Right ventricle myocardium superior (tissue), 1 donor: ENCODE data around the gene DMKN. TPM values are rescaled to one million over a fixed set of nuclear protein-coding genes. Genes with fewer than 3 reads are reported as not detected.

Experiments used
- ATAC-seq: fragments of 200-7000 bp; cut with Tn5 transposase; one replicate; pipeline ENCODE4 v1.9.1; 2020; ENCODE audit warnings: mild to moderate bottlenecking; ENCODE audit not compliant: poor library complexity
- DNase-seq: peaks from one replicate; pipeline ENCODE4 v3.0.0-alpha.2; 2020
- intact Hi-C: fragments of 100-400 bp; cut with DNase I; formaldehyde crosslinking; loops from one replicate; pipeline ENCODE4 v1.11.2; 2022
- long read RNA-seq: library from polyadenylated mRNA; unstranded; transcript quantifications from one replicate; pipeline ENCODE4 v2.0.0, GENCODE V29; 2021
- total RNA-seq: library from RNA; stranded (reverse); fragmentation: NEBNext Ultra II Directional; extraction: Animal tissue kit (Norgen Biotek cat#: 25700); gene quantifications from one replicate; pipeline ENCODE4 v1.2.1, GENCODE V29; 2021
- donor health status: DM: no; HTN: yes; CAD: no; lungs with severe emphysema.

DMKN gene, protein sequence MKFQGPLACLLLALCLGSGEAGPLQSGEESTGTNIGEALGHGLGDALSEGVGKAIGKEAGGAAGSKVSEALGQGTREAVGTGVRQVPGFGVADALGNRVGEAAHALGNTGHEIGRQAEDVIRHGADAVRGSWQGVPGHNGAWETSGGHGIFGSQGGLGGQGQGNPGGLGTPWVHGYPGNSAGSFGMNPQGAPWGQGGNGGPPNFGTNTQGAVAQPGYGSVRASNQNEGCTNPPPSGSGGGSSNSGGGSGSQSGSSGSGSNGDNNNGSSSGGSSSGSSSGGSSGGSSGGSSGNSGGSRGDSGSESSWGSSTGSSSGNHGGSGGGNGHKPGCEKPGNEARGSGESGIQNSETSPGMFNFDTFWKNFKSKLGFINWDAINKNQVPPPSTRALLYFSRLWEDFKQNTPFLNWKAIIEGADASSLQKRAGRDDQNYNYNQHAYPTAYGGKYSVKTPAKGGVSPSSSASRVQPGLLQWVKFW
- 3.6 TPM for total RNA-seq
- long read RNA-seq, partial matches to known transcripts = 0 of 1 reads
- long read RNA-seq, other reads (novel, unspliced or antisense) = 1 of 1 reads

DNA sequence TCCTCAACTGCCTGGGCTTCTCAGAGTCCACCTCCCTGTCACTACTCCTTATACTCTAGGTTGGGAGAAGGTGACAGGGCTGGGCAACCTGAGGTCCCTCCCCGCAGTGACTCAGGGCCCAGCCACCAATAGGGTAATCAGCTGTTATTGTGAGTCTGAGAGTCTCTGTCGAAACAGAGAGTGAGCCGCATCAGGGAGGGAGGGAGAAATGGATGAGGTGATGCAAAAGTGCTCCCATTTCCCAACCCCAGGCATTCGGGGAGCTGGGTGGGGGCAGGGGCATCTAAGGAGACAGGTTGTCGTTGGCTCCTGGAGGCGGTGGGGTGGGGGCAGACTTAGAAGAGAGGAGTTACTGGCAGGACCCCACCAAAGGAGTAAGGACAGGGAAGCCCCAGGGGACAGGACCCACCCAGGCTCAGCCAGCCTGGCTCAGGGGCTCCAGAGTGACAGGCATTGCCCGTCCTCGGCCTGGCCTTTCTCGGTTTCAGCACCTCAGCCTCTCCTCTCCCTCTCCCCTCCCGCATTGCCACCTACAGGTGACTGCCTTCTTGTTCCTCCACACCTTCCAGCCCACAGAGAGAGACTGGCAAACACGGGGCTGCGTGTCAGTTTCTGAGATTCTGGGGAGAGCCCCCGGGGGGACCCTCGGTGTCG lies at the start of gene DMKN:
DMKN (minus strand) TSS at position 22 of the 654 bp plus-strand sequence. CDS start 174 bp downstream, outside the sequence.
- no peak for ATAC-seq
- DNase-seq = no peak
- intact Hi-C loops = no loop called here

DNA sequence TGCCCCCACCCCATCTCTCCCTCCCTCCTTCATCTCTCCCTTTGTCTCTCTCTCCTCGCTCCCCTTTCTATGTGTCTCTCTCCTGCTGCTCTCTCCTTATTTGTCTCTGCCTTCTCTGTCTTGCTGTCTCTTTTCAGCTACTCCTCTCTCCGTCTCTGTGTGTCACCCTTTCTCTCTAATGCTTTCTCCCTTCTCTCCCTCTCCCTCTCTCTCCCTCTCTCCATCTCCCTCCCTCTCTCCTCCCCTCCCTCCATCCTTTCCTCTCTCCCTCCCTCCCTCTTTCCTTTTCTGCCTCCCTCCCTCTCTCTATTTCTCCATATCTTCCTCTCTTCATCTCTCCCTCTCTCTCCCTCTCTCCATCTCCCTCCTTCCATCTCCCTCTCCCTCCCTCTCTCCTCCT lies 49.3 kb upstream of the DMKN start:
- intact Hi-C loops = no loop called here
- DNase-seq = no peak
- no peak for ATAC-seq

DNA sequence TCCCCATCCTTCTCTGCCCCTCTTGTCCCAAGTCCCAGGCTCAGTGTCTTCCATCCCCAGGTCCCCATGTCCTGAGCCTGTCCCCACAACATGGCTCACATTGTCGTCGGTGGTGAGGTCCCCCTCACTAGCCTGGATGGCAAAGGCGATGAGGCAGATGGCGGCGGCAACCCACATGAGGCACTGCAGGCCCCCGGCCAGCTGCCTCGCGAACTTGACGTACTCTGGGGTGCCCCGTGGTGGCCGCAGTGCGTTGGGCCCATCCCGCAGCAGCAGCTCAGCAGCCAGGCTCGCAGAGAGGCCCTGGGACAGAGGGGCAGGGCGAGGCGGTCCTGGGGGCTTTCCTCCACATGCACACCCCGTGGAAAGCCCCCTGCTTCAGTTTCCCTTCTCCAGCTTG lies 48.9 kb upstream of the DMKN start:
- peak; percentile 33 for DNase-seq
- intact Hi-C loops = no loop called here
- no peak for ATAC-seq

DNA sequence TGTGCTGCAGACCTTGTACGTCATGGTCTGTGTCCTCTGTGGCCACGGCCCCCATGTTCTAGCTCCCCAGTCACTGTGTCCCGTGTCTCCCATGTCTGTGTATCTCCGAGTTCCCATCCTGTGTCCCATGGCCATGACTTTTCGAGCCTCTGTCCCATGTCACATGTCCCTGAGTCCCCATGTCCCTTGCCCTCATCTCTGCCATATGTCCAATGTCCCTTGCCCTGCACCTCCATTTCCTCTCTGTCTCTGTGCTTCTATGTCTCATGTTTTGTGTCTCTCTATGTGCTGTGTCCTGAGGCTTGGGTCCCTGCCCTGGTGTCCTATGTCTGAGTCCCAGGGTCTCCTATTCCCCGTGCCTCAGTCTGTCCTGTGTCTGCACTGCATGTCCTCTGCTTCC lies 48.0 kb upstream of the DMKN start:
- intact Hi-C loops = no loop called here
- ATAC-seq (no peak), DNase-seq (peak; percentile 10)

DNA sequence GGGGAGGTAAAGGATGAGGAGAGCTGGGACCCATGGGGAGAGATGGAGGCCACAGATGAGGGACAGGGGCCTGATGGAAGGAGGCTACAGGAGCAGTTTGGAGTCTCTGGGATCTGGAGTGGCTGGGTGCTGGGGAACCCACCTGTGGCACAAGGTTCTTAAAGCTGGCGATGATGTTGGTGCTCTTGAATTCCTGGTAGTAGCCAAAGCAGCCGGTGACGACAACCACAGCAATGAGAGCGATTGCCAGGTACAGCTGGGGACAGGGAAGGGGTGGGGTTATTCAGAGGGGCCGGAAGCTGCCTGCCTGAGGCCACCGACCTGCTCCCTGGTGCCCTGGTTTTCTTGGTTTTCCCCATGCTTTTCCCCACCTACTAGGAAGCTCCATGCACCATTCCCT lies 47.2 kb upstream of the DMKN start:
- DNase-seq (no peak), ATAC-seq (no peak)

DNA sequence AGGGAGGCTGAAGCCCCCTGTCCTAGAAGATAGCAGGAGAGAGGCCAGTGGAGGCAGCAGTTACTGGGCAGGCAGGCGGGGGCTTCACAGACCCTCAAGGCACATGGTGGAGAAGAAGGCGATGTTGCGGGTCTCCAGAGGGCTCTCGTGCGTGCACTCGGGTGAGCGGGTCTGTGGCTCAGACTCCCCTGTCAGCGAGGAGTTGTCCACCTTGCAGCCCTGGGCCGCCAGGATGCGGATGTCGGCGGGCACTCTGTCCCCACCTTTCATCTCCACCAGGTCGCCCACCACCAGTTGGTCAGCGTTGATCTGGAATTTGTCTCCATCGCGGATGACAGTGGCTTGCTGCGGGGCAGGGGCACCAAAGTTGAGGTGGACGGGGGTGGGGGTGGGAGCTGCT lies 46.8 kb upstream of the DMKN start:
- no peak for ATAC-seq
- DNase-seq = peak; percentile 27
- intact Hi-C loops = no loop called here

More for the DNA sequence above, 47.2 kb upstream of the DMKN start:
- intact Hi-C loops = no loop called here

DNA sequence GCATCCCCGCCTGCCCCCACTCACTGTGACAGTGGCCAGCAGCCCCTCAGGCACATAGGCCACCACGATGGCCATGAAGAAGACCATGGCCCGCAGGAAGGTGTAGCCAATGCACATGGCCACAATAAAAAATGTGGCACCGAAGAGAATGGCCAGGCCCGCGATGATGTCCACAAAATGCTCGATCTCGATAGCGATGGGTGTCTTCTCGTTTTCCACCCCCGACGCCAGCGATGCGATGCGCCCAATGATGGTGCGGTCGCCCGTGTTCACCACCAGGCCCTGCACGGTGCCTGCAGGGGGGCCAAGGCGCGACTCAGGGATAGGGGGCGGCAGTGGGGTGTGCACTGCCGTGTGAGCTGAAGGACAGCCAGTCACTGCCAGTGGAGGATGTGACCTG lies 46.3 kb upstream of the DMKN start:
- intact Hi-C loops = no loop called here
- ATAC-seq = no peak
- DNase-seq = peak; percentile 14

DNA sequence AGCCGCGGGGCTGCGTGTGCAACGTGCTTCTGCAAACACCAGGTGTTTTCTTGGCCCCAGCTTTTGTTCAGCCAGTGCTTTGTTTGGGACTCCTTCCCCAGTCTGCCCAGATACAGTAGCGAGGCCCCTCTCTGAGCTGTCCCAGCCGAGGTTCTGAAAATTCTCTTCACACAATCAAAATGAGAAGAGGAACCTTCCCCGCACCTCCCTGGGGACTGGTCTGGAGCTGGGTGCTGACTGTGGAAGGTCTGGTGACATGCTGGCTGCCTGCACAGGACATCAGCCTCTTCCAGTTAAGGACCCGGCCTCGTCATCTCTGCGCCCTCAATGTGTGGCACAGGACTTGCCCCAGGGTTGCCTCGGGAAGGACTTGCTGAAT lies 45.8 kb upstream of the DMKN start:
- intact Hi-C loops = no loop called here
- DNase-seq (peak; percentile 23), ATAC-seq (no peak)

DNA sequence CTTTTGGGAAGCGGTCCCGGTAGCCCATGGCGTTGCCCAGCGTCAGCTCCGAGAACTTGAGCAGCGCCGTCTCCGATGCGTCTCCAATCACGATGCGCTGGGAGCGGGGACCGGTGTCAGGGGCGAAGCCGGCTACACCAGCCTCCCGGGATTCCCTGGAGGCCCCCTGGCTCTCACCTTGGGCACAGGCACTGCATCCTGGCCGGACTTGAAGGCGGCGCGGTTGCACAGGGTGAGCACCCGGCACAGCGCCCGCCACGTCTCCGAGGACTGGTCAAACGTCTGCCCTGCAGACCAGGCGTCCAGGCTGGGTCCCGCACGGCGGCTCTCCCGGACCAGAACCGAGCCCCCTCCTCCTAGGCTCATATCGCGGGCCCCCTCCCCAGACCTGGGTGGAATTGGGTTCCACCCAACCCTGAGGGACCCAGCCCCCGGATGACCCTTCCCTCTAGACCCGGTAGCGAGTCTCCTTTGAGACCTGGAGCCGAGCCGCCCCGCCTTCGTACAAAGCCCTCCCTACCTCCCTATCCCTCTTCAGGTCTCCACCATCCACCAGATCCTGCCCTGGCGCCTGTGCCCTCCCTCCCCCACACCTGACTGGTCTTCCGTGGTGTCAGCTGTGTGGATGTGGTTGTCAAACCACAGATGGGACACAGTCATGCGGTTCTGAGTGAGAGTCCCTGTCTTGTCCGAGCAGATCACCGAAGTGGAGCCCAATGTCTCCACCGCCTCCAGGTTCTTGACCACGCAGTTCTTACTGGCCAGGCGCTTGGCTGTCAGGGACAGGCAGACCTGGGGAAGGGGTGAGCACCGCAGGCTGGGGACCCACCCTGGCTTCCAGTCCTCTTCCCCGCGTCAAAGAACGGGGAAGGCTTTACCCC lies 45.2 kb upstream of the DMKN start:
- intact Hi-C loops = no loop called here
- DNase-seq (peak; percentile 30), ATAC-seq (no peak)

DNA sequence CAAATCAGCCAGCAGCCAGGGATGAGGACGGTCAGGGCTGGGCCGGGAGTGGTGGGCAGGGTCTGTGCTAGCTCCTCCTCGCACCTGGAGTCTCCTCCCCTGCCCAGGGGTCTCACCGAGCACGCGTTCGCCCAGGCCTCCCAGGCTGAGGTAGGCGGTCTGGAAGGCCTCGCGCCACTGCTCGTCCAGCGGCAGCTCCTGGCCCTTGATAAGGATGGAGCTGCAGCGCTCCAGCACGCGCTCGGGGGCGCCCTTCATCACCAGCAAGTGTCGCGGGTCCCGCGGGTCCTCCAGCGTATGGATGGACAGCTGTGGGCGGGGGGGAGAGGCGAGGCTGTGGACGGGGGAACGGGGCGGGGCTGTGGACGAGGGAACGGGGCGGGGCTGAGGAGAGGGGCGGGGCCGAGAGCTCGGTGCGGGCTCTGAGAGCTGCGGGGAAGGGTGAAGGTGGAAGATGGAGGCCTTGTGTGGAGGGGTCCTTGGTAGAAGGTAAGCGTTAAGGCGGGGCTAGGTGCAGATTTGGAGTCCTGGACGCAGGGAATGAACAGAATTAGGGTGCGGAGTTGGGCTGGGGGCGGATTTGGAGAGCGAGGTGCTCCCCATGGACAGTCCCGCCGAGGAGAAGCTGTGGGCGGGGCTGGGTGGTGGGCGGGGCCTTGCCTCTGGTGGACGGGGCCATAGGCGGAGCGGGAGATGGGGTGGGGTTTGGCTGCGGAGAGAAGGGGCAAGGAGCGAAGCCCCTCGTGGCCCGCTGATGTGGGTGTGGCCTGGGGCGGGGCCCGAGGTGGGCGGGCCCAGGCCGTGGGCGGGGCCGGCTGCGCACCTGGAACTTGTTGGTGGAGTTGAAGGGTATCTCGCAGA lies 44.3 kb upstream of the DMKN start:
- ATAC-seq (peak; percentile 81), DNase-seq (peak; percentile 74)
- intact Hi-C loops = no loop called here

DNA sequence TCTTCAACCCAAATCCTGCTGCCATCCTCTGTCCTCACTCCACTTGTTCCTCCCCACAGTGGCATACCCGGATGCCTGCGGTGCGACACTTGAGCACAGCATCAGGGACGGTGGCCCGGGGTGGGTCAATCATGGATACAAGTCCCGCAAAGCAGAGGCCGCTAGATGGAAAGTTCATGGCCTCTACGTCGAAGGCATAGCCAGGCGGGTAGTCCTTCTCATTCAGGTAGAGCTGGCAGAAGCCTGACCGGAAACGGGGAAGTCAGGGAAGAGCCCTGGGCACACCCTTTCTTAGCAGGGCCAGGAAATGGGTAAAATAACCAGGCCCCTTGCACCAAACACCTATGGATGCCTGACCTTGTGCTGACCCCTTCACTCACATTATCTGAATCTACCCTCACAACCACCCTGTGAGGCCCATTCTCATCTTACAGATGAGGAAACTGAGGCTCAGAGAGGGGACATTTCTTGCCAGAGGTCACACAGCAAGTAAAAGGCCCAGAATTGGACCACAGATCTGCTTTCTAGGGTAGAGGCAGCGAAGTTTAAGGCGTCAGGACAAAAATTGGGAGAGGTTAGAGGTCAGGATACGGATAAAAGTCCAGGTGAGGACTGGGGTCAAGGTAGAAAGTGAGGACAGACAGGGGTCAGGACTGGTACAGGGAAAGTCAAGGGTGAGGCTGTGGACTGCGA lies 43.5 kb upstream of the DMKN start:
- ATAC-seq = no peak
- intact Hi-C loops = no loop called here
- DNase-seq = peak; percentile 22

DNA sequence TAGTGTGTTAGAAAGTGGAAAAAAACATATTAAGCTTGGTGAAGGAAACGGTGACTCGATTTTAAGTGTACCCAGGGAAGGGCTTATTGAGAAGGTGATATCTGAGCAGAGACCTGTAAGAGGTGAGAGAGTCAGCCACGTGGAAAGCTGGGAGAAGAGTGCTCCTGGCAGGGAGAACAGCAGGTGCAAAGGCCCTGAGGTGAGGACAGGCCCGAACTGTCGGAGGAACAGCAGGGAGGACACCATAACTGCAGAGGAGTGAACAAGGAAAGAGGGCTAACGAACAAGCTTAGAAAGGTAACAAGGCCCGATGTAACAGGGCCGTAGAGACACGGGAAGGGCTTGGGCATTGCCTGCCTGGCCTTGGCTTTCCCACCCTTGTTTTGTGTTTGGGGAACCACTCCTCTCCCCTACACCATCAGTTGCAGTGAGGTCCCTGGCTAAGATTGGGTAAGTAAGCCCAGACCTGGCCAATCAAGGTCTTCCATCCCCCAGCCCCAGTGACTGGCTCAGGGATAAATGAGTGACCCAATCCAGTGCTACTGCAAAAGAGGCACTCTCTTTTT lies 42.7 kb upstream of the DMKN start:
- intact Hi-C loops = no loop called here
- DNase-seq (peak; percentile 3), ATAC-seq (no peak)

DNA sequence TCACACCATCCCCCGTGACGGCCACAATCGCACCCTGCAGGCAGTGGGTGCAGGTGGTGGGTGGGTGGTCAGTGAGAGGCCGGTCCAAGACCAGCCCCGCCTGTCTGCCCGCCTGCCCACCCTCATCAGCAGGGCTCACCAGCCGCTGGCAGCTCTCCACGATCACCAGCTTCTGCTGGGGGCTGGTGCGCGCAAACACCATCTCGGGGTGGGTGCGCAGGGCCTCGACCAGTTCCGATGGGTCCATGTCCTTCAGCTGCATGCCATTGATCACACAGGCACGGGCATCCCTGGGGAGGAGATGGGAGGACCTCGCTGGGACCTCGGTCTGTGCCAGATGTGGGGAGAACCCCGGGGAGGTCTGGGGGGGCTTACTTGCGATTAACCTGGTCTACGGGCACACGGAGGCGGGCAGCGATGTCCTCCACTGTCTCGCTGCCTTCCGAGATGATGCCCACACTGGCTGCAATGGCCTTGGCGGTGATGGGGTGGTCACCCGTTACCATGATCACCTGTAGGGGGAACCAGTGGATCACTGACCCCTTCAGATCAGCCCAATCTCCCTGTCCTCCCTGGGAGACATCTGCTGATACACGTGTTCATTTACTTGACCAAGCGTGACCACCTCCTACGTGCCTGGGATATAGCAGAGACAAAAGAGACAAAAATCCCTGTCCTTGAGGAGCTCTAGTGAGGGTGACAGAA lies 42.0 kb upstream of the DMKN start:
- intact Hi-C loops = no loop called here
- ATAC-seq (no peak), DNase-seq (no peak)

DNA sequence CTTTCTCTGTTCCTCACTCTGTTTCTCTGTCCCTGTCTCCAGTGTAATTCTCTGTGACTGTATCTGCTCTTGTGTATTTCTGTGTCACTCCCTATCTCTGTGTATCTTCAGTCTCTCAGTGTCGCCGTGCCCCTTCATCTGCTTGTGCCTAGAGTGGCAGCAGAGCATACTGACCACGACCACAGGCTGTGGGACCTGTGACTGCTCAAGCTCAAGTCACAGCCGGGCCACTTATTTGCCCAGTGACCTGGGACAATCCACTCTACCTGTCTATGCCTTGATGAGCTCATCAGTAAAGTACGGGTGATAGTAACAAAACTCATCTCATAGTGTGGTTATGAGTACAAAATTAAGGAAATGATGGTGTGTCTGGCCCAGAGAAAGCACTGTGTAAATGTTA lies 40.6 kb upstream of the DMKN start:
- ATAC-seq (no peak), DNase-seq (no peak)
- intact Hi-C loops = no loop called here

DNA sequence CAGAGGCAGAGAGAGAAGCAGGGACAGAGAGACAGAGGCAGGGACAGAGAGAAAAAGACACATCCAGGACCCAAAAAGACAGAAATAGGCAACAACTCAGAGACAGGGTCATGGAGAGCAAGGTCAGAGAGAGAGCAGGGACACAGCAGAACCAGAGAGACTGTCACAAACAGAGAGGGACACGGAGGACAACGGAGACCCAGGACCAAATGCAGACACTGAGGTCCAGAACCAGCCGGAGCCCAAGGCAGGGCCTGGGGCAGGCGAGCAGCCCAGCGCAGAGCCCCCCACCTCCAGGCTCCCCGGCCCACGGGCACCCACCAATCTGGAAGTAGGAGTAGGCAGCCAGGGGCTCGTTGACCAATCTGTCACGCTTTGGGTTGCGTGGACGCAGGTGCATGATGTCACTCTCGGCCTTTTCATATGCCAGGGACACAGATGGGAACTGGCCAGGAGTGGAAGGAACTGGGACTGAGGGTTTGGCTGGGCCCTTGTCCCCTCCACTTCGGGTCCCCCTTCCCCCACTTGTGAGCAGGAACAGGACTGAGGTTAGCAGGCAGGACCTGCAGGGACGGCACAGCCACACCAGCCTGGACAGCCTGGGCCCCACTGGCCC lies 40.0 kb upstream of the DMKN start:
- no peak for ATAC-seq

DNA sequence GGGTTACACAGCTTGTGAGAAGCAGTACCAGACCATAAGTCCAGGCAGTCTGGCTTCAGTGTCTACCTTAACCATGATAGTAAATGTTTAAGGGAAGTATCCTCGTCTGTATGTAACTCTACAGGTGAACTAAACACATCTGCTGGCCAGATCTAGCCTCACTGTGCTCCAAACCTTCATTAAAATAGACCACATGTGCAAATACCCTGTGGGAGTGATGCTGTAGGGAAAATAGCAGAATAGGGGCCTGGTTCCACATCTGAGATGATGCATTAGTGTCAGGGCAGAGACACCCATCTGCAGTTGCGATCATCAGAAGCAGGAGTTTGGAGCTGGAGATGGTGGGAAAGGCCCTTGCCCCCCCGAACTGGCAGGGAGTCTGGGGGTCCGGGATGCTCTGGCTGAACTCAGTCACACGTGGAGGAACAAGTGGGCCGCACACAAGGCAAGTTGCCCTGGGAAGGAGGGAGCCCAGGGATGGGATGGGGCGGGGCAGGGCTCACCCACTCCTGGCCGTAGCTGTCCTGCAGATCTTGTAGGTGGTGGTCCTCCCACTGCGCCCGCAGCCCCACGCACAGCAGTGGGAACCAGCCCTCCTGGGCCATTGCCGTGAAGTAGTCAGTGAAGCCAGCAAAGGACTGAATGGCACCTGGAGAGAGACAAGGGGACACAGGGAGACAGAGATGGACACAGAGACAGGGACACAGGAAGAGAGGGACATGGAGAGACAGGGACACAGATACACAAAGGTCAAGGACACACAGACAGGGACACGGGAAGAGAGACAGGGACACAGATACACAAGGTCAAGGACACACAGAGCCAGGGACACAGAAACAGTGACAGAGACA lies 39.3 kb upstream of the DMKN start:
- intact Hi-C loops = no loop called here
- ATAC-seq (no peak), DNase-seq (no peak)

More for the DNA sequence above, 40.0 kb upstream of the DMKN start:
- DNase-seq = no peak
- intact Hi-C loops = no loop called here
